ENCODE data around the gene APAF1. TPM values are rescaled to one million over a fixed set of nuclear protein-coding genes. Genes with fewer than 3 reads are reported as not detected.

The APAF1 gene
- total and polyA plus RNA-seq, 8 donors = 4.4 to 93.9 (median 18.5) TPM

DNA sequence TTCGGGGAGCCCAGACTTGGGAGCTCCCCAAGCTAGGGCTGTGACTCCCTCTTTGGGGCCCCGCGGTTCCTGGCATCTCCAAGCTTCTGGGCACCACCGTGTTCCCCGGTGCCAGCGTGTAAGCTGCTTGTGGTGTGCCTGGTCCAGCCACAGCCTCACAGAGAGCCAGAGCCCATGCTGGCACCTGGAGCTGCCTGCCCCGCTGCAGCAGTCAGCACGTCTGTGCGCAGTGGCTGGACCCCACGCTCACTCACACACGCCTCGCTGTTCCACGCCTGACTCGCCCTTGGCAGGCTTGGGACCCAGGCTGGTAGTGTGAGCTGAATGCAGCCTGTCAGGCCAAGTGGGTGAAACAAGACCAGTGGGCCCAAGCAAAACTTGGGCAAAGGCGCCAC is 34.5 kb downstream of the APAF1 start:
- DNase-seq = no peak
- 91 to 97% (median 96%) methylated on average over 12 to 15 of the region's 15 CpGs for WGBS, 5 donors
- H3K27ac ChIP-seq = no peak overlapping the region

GRCh38 chr12:98684199-98684598 is 39.1 kb downstream of the APAF1 start:
- intact Hi-C loops (cut with DNase I; ENCODE audit: low total_unique reads) = no loop called here
- H3K36me3 ChIP-seq = peaks cover 21 to 100% (median 99%) of the 10 kb centered on the region in 4 donors
- no peak for DNase-seq
- H3K9me3 ChIP-seq = no peaks in the 10 kb centered on the region
- WGBS, 5 donors = 92 to 98% (median 96%) methylated on average over 2 of the region's 2 CpGs
- H3K27me3 ChIP-seq = no peaks in the 10 kb centered on the region
- H3K4me3 ChIP-seq = no peak overlapping the region
- no peaks in the 10 kb centered on the region for H3K4me1 ChIP-seq
- TF ChIP-seq POLR2A (IDR thresholded peaks at IDR 0.05) = no peak
- TF ChIP-seq POLR2AphosphoS5 (IDR thresholded peaks at IDR 0.05) = no peak
- TF ChIP-seq EP300 (IDR thresholded peaks at IDR 0.05) = no peak
- no peak for TF ChIP-seq CTCF (IDR thresholded peaks at IDR 0.05)
- H3K27ac ChIP-seq = no peak overlapping the region

More for the DNA sequence above, 34.5 kb downstream of the APAF1 start:
- H3K4me1 ChIP-seq = no peaks in the 10 kb centered on the region
- TF ChIP-seq POLR2A (IDR thresholded peaks at IDR 0.05) (no peak), POLR2AphosphoS5 (IDR thresholded peaks at IDR 0.05) (no peak), CTCF (IDR thresholded peaks at IDR 0.05) (no peak), EP300 (IDR thresholded peaks at IDR 0.05) (no peak)
- intact Hi-C loops (cut with DNase I; ENCODE audit: low total_unique reads) = no loop called here
- H3K4me3 ChIP-seq = no peak overlapping the region
- H3K36me3 ChIP-seq = peaks cover 28 to 93% (median 91%) of the 10 kb centered on the region in 4 donors
- H3K9me3 ChIP-seq = no peaks in the 10 kb centered on the region
- no peaks in the 10 kb centered on the region for H3K27me3 ChIP-seq

DNA sequence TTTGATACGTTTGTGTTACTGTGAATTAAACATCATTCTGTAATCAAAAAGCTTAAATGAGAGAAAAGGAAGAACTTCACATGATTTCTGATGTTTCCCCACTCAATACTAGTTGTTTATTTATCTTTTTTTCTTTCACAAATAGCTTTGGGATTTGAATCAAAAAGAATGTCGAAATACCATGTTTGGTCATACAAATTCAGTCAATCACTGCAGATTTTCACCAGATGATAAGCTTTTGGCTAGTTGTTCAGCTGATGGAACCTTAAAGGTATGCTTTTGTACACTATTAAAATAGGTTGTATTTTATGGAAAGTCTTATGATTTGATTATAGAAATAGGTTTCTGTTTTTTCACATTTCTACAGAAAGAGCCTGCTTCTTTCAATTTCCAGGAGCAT is 41.5 kb downstream of the APAF1 start:
- no peak for DNase-seq
- 75 to 88% (median 80%) methylated on average over 2 of the region's 2 CpGs for WGBS, 5 donors
- no peak overlapping the region for H3K27ac ChIP-seq
- H3K4me3 ChIP-seq = no peak overlapping the region
- intact Hi-C loops (cut with DNase I; ENCODE audit: low total_unique reads) = no loop called here
- no peaks in the 10 kb centered on the region for H3K27me3 ChIP-seq
- peaks cover 17 to 96% (median 92%) of the 10 kb centered on the region in 4 donors for H3K36me3 ChIP-seq
- no peak for TF ChIP-seq POLR2A (IDR thresholded peaks at IDR 0.05)
- TF ChIP-seq EP300 (IDR thresholded peaks at IDR 0.05) = no peak
- TF ChIP-seq POLR2AphosphoS5 (IDR thresholded peaks at IDR 0.05) = no peak
- TF ChIP-seq CTCF (IDR thresholded peaks at IDR 0.05) = no peak
- no peaks in the 10 kb centered on the region for H3K9me3 ChIP-seq
- H3K4me1 ChIP-seq = no peaks in the 10 kb centered on the region

DNA sequence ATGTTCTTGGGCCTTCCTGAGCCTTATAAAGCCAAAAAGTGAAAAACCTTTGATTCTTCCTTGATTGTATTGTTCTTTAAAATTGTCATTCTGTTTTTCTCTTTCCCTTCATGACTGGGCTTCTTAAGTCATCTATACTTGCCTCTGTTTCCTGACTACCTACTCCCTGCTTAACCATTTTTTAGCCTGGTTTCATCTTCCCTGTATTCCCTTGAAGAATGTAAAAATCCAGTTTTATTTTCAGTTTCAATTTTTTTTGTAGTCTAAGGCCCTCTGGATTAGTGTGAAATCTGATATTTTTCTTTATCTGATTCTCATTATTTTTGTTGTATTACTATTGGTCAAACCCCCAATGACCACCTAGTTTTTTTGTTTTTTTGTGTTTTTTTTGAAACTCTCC is 46.3 kb downstream of the APAF1 start:
- DNase-seq = no peak
- Histone ChIP-seq H3K27me3 (no peaks in the 10 kb centered on the region), H3K4me1 (no peaks in the 10 kb centered on the region), H3K4me3 (no peak overlapping the region), H3K27ac (no peak overlapping the region), H3K36me3 (peaks cover 7 to 88% (median 74%) of the 10 kb centered on the region in 4 donors), H3K9me3 (no peaks in the 10 kb centered on the region)
- no peak for TF ChIP-seq CTCF (IDR thresholded peaks at IDR 0.05)
- TF ChIP-seq POLR2AphosphoS5 (IDR thresholded peaks at IDR 0.05) = no peak
- TF ChIP-seq EP300 (IDR thresholded peaks at IDR 0.05) = no peak
- TF ChIP-seq POLR2A (IDR thresholded peaks at IDR 0.05) = no peak
- intact Hi-C loops (cut with DNase I; ENCODE audit: low total_unique reads) = no loop called here
